Fibroblast of villous mesenchyme (primary cell): ENCODE data around the gene RUNX2. TPM values are rescaled to one million over a fixed set of nuclear protein-coding genes. Genes with fewer than 3 reads are reported as not detected.
A peak's percentile ranks its signal among the peaks of the same experiment; 100 is the strongest.

ENCODE experiments used
- DNase-seq: peaks from one replicate; pipeline ENCODE4 v3.0.0-alpha.2; 2010; ENCODE audit warnings: low read depth
- H3K4me3 ChIP-seq: 2 replicates; pipeline ENCODE4 v1.5.1; 2011; ENCODE audit warnings: low read depth, mild to moderate bottlenecking, low read length
- CTCF ChIP-seq: IDR thresholded peaks from 2 replicates; pipeline ENCODE4 v1.5.1; 2012; ENCODE audit warnings: low read depth, mild to moderate bottlenecking, low read length; ENCODE audit not compliant: insufficient read depth
- total RNA-seq: library from RNA; depleted of rRNA; stranded (reverse); fragments of >200 nt; gene quantifications from 2 replicates; pipeline ENCODE4 v1.2.3, GENCODE V29; 2012

RUNX2 gene
- total RNA-seq, 1 donor, result 8.6 TPM

- H3K4me3 ChIP-seq, result peak overlapping the region; percentile 99
- no peak for TF ChIP-seq CTCF
- DNase-seq, result no peak
These were observed 94.5 kb downstream of the RUNX2 start for GRCh38 chr6:45422503-45423110.

- no peak for DNase-seq
- no peak for TF ChIP-seq CTCF
- peak overlapping the region; percentile 99 for H3K4me3 ChIP-seq
These were observed 95.1 kb downstream of the RUNX2 start for GRCh38 chr6:45423111-45423823.

GRCh38 chr6:45423824-45424450, 95.8 kb downstream of the RUNX2 start:
- DNase-seq, result no peak
- TF ChIP-seq CTCF, result no peak
- H3K4me3 ChIP-seq, result peak overlapping the region; percentile 99

GRCh38 chr6:45424451-45424861, 96.3 kb downstream of the RUNX2 start:
- peak overlapping the region; percentile 99 for H3K4me3 ChIP-seq
- no peak for DNase-seq
- no peak for TF ChIP-seq CTCF

- no peak overlapping the region for H3K4me3 ChIP-seq
- no peak for TF ChIP-seq CTCF
- no peak for DNase-seq
These were observed 98.1 kb downstream of the RUNX2 start for GRCh38 chr6:45426251-45426650.

- no peak overlapping the region for H3K4me3 ChIP-seq
- DNase-seq, result no peak
- TF ChIP-seq CTCF, result no peak
These were observed 99.6 kb downstream of the RUNX2 start for GRCh38 chr6:45427726-45428125.
